Cardiac muscle cell (in vitro differentiated cells and primary cell): ENCODE results near the gene KRTAP5-11. TPM values are rescaled to one million over a fixed set of nuclear protein-coding genes. Genes with fewer than 3 reads are reported as not detected.

Experiments
- DNase-seq, 2 donors: peaks; one replicate each; pipeline versions ENCODE4 v3.0.0 to v3.0.0-alpha.2; 2010 to 2017; ENCODE audit warnings: low read depth in 1 of 2, low spot score in 1 of 2
- H3K27ac ChIP-seq: fragments of 200-600 bp; sonication (generic); 2 replicates; pipeline ENCODE4 v1.5.1; 2016
- H3K27me3 ChIP-seq: fragments of 200-600 bp; sonication (generic); 2 replicates; pipeline ENCODE4 v1.6.0; 2016; ENCODE audit warnings: control low read depth
- H3K36me3 ChIP-seq: fragments of 200-600 bp; sonication (generic); 2 replicates; pipeline ENCODE4 v1.5.1; 2016; ENCODE audit warnings: control low read depth
- H3K4me1 ChIP-seq: fragments of 200-600 bp; sonication (generic); 2 replicates; pipeline ENCODE4 v1.8.1; 2017; ENCODE audit warnings: low read depth, mild to moderate bottlenecking, mixed run types
- H3K4me3 ChIP-seq: fragments of 200-600 bp; sonication (generic); 2 replicates; pipeline ENCODE4 v1.5.1; 2016; ENCODE audit warnings: mild to moderate bottlenecking
- H3K9me3 ChIP-seq: fragments of 200-600 bp; sonication (generic); 2 replicates; pipeline ENCODE4 v1.5.1; 2017; ENCODE audit warnings: low read depth, mild to moderate bottlenecking, control low read depth
- CTCF ChIP-seq: IDR thresholded peaks from 2 replicates; pipeline ENCODE4 v1.5.1; 2012; ENCODE audit warnings: low read depth, mild to moderate bottlenecking, low read length
- polyA plus RNA-seq: library from polyadenylated mRNA; unstranded; fragments of >200 nt; fragmentation: Nextera tagmentation; extraction: Ambion mirVana; gene quantifications from 2 replicates; pipeline ENCODE4 v1.2.1, GENCODE V29; 2016
- total RNA-seq: library from RNA; depleted of rRNA; stranded (reverse); fragments of >200 nt; gene quantifications from 2 replicates; pipeline ENCODE4 v1.2.3, GENCODE V29; 2016

Gene KRTAP5-11
- total and polyA plus RNA-seq, 2 experiments from 2014 or later: not detected

GRCh38 chr11:71532036-71532610, 50.6 kb downstream of the KRTAP5-11 start:
- H3K27ac ChIP-seq: no peak overlapping the region
- peaks cover 6% of the 10 kb centered on the region for H3K4me1 ChIP-seq
- H3K36me3 ChIP-seq: no peaks in the 10 kb centered on the region
- no peaks in the 10 kb centered on the region for H3K9me3 ChIP-seq
- H3K4me3 ChIP-seq: no peak overlapping the region
- no peak for TF ChIP-seq CTCF
- no peaks in the 10 kb centered on the region for H3K27me3 ChIP-seq
- DNase-seq: no peak

Other genes starting within 250 kb of the KRTAP5-11 start
- 50.0 and 133 TPM in 2 replicates for gene DHCR7, start 134.5 kb downstream of the KRTAP5-11 start, total RNA-seq
- gene DHCR7, start 134.5 kb downstream of the KRTAP5-11 start, polyA plus RNA-seq: 65.0 and 158 TPM in 2 replicates
- gene NADSYN1, start 129.7 kb downstream of the KRTAP5-11 start, total RNA-seq: 56.4 and 68.9 TPM in 2 replicates
- 46.8 and 67.0 TPM in 2 replicates for gene NADSYN1, start 129.7 kb downstream of the KRTAP5-11 start, polyA plus RNA-seq
- gene KRTAP5-7, start 55.6 kb downstream of the KRTAP5-11 start, total RNA-seq: not detected in 2 replicates
- 0.12 TPM in 1 of 2 replicates, not detected in the other for gene KRTAP5-7, start 55.6 kb downstream of the KRTAP5-11 start, polyA plus RNA-seq
- not detected in 2 replicates for gene KRTAP5-8, start 44.9 kb downstream of the KRTAP5-11 start, total RNA-seq
- gene KRTAP5-8, start 44.9 kb downstream of the KRTAP5-11 start, polyA plus RNA-seq: not detected in 2 replicates
- 0.39 TPM in 1 of 2 replicates, not detected in the other for gene KRTAP5-9, start 34.5 kb downstream of the KRTAP5-11 start, total RNA-seq
- not detected in 2 replicates for gene KRTAP5-9, start 34.5 kb downstream of the KRTAP5-11 start, polyA plus RNA-seq
- 0.14 TPM in 1 of 2 replicates, not detected in the other for gene KRTAP5-10, start 17.3 kb downstream of the KRTAP5-11 start, total RNA-seq
- gene KRTAP5-10, start 17.3 kb downstream of the KRTAP5-11 start, polyA plus RNA-seq: 0.23 and 0.34 TPM in 2 replicates